Measurements from ENCODE around the gene CTR9.

CTR9 gene

GRCh38 chr11:10742460-10743208 is 8.4 kb upstream of the CTR9 start:
- no peak for DNase-seq (ENCODE audit: low read depth)

GRCh38 chr11:10743354-10744000 is 7.6 kb upstream of the CTR9 start:
- no peak for DNase-seq (ENCODE audit: low read depth)

GRCh38 chr11:10744206-10744605 is 6.8 kb upstream of the CTR9 start:
- DNase-seq (ENCODE audit: low read depth) = no peak

GRCh38 chr11:10746871-10747270 is 4.2 kb upstream of the CTR9 start:
- no peak for DNase-seq (ENCODE audit: low read depth)

GRCh38 chr11:10747733-10748132 is 3.3 kb upstream of the CTR9 start:
- DNase-seq (ENCODE audit: low read depth) = no peak

- DNase-seq (ENCODE audit: low read depth) = no peak
Measured at GRCh38 chr11:10749476-10749875, 1.6 kb upstream of the CTR9 start.

- no peak for DNase-seq (ENCODE audit: low read depth)
Measured at GRCh38 chr11:10751581-10751940, 515 bp downstream of the CTR9 start.

GRCh38 chr11:10752061-10752460 is 1.0 kb downstream of the CTR9 start:
- no peak for DNase-seq (ENCODE audit: low read depth)

GRCh38 chr11:10752486-10752885 is 1.4 kb downstream of the CTR9 start:
- DNase-seq (ENCODE audit: low read depth) = no peak

- no peak for DNase-seq (ENCODE audit: low read depth)
Measured at GRCh38 chr11:10758957-10759356, 7.9 kb downstream of the CTR9 start.

GRCh38 chr11:10761085-10761698 is 10.1 kb downstream of the CTR9 start:
- DNase-seq (ENCODE audit: low read depth) = no peak

GRCh38 chr11:10762185-10762584 is 11.1 kb downstream of the CTR9 start:
- DNase-seq (ENCODE audit: low read depth) = no peak

GRCh38 chr11:10762913-10763421 is 11.9 kb downstream of the CTR9 start:
- no peak for DNase-seq (ENCODE audit: low read depth)

- DNase-seq (ENCODE audit: low read depth) = no peak
Measured at GRCh38 chr11:10763766-10764165, 12.7 kb downstream of the CTR9 start.

GRCh38 chr11:10764412-10764811 is 13.4 kb downstream of the CTR9 start:
- no peak for DNase-seq (ENCODE audit: low read depth)

GRCh38 chr11:10770626-10771254 is 19.7 kb downstream of the CTR9 start:
- no peak for DNase-seq (ENCODE audit: low read depth)

GRCh38 chr11:10771457-10771856 is 20.4 kb downstream of the CTR9 start:
- no peak for DNase-seq (ENCODE audit: low read depth)

GRCh38 chr11:10774811-10775210 is 23.8 kb downstream of the CTR9 start:
- no peak for DNase-seq (ENCODE audit: low read depth)

GRCh38 chr11:10777393-10777793 is 26.3 kb downstream of the CTR9 start:
- no peak for DNase-seq (ENCODE audit: low read depth)

- DNase-seq (ENCODE audit: low read depth) = no peak
Measured at GRCh38 chr11:10777806-10778205, 26.8 kb downstream of the CTR9 start.

- no peak for DNase-seq (ENCODE audit: low read depth)
Measured at GRCh38 chr11:10778217-10778970, 27.3 kb downstream of the CTR9 start.

GRCh38 chr11:10779086-10779485 is 28.0 kb downstream of the CTR9 start:
- DNase-seq (ENCODE audit: low read depth) = no peak

Data from stimulated activated CD8-positive, alpha-beta memory T cell treated with anti-CD3 and anti-CD28 coated beads, Interleukin-7, amount 100 ng/mL, for 24 hours (primary cell).